Measurements from ENCODE around the gene ERCC4. TPM values are rescaled to one million over a fixed set of nuclear protein-coding genes. Genes with fewer than 3 reads are reported as not detected.
A peak's percentile ranks its signal among the peaks of the same experiment; 100 is the strongest.

The ERCC4 gene
- total RNA-seq (2021; ENCODE audit: unreplicated experiment) (23.4 TPM), Bru-seq, nascent RNA (percentile 70 among the genes with signal in this experiment), BruChase-seq, experiment 1, labeled RNA remaining after a 2-hour chase (percentile 86 among the genes with signal in this experiment), BruChase-seq, experiment 2, labeled RNA remaining after a 6-hour chase (percentile 72 among the genes with signal in this experiment)
- polyA plus RNA-seq (2012; ENCODE audit: insufficient read length), result 11.0 TPM
- long read RNA-seq, transcript ERCC4-207 (6 exons, 2,073 nt), result major isoform, 13 of 40 reads
- long read RNA-seq, partial matches to known transcripts, result 15 of 40 reads
- long read RNA-seq, other reads (novel, unspliced or antisense), result 12 of 40 reads

DNA sequence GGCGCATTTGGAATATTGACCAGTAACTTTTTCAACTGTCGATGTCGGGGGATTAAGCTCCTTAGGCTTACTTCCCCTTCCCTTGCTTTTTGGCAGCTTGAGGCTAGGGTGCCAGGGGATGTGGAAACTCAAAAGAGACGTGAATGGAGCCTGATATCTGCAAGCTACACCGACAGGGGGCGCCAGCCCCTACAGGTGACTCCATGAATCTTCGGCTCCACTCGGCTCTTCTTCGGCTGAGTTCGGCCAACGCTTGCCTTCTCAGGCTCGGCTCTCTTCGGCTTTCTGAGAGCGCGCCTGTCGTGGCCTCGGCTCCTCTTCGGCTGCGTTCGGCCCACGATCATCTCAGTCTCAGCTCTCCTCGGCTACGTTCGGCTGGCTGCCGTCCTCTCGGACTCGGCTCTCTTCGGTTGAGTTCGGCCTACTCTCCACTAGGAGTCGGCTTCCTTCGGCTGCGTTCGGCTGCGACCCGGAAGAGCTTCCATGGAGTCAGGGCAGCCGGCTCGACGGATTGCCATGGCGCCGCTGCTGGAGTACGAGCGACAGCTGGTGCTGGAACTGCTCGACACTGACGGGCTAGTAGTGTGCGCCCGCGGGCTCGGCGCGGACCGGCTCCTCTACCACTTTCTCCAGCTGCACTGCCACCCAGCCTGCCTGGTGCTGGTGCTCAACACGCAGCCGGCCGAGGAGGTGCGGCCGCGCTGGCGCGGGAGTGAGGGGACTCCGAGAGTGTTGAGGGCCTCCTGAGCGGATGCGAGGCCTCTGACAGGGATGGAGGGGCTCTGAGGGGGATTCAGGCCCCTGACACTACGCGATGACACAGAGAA, at the start of gene ERCC4:
ERCC4 (plus strand) TSS at position 472 of the 827 bp plus-strand sequence; CDS start at position 484, 12 bp downstream.
- ChIA-PET POLR2A (interaction anchor here (0.6 kb wide), 2 partner anchors 181 to 565 kb away, joined by 4 to 6 read pairs; no protein-coding TSS in a partner anchor), CTCF (interaction anchor here (0.5 to 1.3 kb wide), 11 partner anchors 15 to 1608 kb away, joined by 3 to 7 read pairs (median 3); no protein-coding TSS in a partner anchor)
- DNase-seq (ENCODE audit: low read depth, low spot score) (peak; percentile 99), ATAC-seq (peak; percentile 99)
- no TSS peak for BruUV-seq (replicated peaks)
- TF ChIP-seq SIN3A (IDR thresholded peaks at IDR 0.05; ENCODE audit: borderline replicate concordance, insufficient read depth, low read depth, low read length) (peak; percentile 76; the same call in 1 of the 2 replicates), TCF7L2 (IDR thresholded peaks at IDR 0.05; ENCODE audit: low read depth, low read length) (no peak; the same call in 1 of the 2 replicates), POLR2AphosphoS5 (IDR thresholded peaks at IDR 0.05; ENCODE audit: low read depth, low read length) (peak; percentile 90)
- TF ChIP-seq, protein P1, sequence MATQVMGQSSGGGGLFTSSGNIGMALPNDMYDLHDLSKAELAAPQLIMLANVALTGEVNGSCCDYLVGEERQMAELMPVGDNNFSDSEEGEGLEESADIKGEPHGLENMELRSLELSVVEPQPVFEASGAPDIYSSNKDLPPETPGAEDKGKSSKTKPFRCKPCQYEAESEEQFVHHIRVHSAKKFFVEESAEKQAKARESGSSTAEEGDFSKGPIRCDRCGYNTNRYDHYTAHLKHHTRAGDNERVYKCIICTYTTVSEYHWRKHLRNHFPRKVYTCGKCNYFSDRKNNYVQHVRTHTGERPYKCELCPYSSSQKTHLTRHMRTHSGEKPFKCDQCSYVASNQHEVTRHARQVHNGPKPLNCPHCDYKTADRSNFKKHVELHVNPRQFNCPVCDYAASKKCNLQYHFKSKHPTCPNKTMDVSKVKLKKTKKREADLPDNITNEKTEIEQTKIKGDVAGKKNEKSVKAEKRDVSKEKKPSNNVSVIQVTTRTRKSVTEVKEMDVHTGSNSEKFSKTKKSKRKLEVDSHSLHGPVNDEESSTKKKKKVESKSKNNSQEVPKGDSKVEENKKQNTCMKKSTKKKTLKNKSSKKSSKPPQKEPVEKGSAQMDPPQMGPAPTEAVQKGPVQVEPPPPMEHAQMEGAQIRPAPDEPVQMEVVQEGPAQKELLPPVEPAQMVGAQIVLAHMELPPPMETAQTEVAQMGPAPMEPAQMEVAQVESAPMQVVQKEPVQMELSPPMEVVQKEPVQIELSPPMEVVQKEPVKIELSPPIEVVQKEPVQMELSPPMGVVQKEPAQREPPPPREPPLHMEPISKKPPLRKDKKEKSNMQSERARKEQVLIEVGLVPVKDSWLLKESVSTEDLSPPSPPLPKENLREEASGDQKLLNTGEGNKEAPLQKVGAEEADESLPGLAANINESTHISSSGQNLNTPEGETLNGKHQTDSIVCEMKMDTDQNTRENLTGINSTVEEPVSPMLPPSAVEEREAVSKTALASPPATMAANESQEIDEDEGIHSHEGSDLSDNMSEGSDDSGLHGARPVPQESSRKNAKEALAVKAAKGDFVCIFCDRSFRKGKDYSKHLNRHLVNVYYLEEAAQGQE (IDR thresholded peaks at IDR 0.05; ENCODE audit: insufficient read depth in 1 of 2, low read depth in 2 of 2, low read length in 1 of 2), result no peak
- TF ChIP-seq, protein P2, sequence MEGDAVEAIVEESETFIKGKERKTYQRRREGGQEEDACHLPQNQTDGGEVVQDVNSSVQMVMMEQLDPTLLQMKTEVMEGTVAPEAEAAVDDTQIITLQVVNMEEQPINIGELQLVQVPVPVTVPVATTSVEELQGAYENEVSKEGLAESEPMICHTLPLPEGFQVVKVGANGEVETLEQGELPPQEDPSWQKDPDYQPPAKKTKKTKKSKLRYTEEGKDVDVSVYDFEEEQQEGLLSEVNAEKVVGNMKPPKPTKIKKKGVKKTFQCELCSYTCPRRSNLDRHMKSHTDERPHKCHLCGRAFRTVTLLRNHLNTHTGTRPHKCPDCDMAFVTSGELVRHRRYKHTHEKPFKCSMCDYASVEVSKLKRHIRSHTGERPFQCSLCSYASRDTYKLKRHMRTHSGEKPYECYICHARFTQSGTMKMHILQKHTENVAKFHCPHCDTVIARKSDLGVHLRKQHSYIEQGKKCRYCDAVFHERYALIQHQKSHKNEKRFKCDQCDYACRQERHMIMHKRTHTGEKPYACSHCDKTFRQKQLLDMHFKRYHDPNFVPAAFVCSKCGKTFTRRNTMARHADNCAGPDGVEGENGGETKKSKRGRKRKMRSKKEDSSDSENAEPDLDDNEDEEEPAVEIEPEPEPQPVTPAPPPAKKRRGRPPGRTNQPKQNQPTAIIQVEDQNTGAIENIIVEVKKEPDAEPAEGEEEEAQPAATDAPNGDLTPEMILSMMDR (IDR thresholded peaks at IDR 0.05), result peak; percentile 100
- Histone ChIP-seq H3K27ac (ENCODE audit: low read length) (peak within 1 kb of the TSS; percentile 96), H3K4me1 (ENCODE audit: control insufficient read depth, insufficient read depth, low read length) (peaks cover 34% of the 10 kb centered on the region), H3K36me3 (ENCODE audit: control insufficient read depth, insufficient read depth, low read length) (peaks cover 6% of the 10 kb centered on the region; the same call in 1 of the 2 replicates), H3K27me3 (ENCODE audit: control insufficient read depth, insufficient read depth, low read length) (peaks cover 8% of the 10 kb centered on the region; the same call in 1 of the 2 replicates), H3K9me3 (ENCODE audit: control insufficient read depth, insufficient read depth, low read depth, low read length) (no peaks in the 10 kb centered on the region), H3K4me3 (ENCODE audit: low read depth in 2 of 2, low read length in 2 of 2) (peak within 1 kb of the TSS; percentile 85 to 87)
- intact Hi-C loops (cut with micrococcal nuclease; ENCODE audit: unreplicated experiment), result loop anchor here (5.0 to 10.0 kb wide), 4 partner anchors 152 to 605 kb away; partner anchors contain the start of gene MRTFB
- in situ Hi-C loops (cut with HindIII; ENCODE audit: low pct_unique_long_range_greater_than_20kb, low sequenced_read_pairs), result no loop called here

DNA sequence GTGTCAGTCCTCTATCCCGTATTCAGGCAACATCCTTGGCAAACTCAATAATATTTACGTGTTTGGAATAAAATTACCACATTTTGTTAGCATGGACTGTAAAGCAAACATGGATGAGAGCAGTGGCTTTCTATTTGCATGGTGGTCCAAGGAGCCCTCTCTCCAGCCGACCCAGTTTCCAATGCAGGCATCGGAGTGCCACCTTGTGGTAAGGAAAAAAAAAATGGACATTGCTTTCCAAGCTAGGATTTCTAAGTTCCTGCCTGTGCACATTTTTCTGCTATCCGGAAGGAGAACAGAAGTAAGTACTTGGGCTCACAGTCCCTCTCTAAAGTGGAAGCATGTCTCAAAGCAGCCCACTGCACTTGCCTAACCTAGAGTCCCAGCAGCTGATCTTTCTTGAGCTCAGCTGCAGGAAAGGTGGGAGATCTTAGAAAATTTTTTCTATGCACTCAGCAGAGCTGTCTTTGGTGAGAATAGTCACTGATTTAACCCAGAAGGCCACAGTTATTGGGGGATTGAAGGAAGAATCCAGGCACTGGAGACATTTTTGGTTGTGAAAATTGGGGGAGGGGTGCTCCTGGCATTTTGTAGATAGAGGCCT, 46.0 kb upstream of the ERCC4 start:
- ATAC-seq (peak; percentile 60; the same call in 1 of the 2 replicates), DNase-seq (ENCODE audit: low read depth, low spot score) (no peak)
- in situ Hi-C loops (cut with HindIII; ENCODE audit: low pct_unique_long_range_greater_than_20kb, low sequenced_read_pairs), result no loop called here
- ChIA-PET CTCF (interaction anchor here (0.6 to 1.3 kb wide), 3 partner anchors 107 to 1510 kb away, joined by 3 to 4 read pairs (median 4); no protein-coding TSS in a partner anchor), POLR2A (no interaction called here)
- no peak overlapping the region for H3K4me3 ChIP-seq (ENCODE audit: low read depth in 2 of 2, low read length in 2 of 2)
- no peaks in the 10 kb centered on the region for H3K4me1 ChIP-seq (ENCODE audit: control insufficient read depth, insufficient read depth, low read length)
- H3K36me3 ChIP-seq (ENCODE audit: control insufficient read depth, insufficient read depth, low read length), result no peaks in the 10 kb centered on the region
- peaks cover 20% of the 10 kb centered on the region for H3K27me3 ChIP-seq (ENCODE audit: control insufficient read depth, insufficient read depth, low read length)
- BruUV-seq (replicated peaks), result no TSS peak
- H3K27ac ChIP-seq (ENCODE audit: low read length), result no peak overlapping the region
- intact Hi-C loops (cut with micrococcal nuclease; ENCODE audit: unreplicated experiment), result loop anchor here (5.0 kb wide), 1 partner anchor 132 kb away; no protein-coding TSS in a partner anchor
- no peaks in the 10 kb centered on the region for H3K9me3 ChIP-seq (ENCODE audit: control insufficient read depth, insufficient read depth, low read depth, low read length)
- TF ChIP-seq SIN3A (IDR thresholded peaks at IDR 0.05; ENCODE audit: borderline replicate concordance, insufficient read depth, low read depth, low read length) (no peak), POLR2AphosphoS5 (IDR thresholded peaks at IDR 0.05; ENCODE audit: low read depth, low read length) (no peak)
- TF ChIP-seq, protein P2 (IDR thresholded peaks at IDR 0.05), result peak; percentile 88

All from Panc1 (cell line).